ENCODE measurements around the gene DHX9.

GRCh38 chr1:182930985-182931384 is 91.8 kb downstream of the DHX9 start:
- TF ChIP-seq, protein P1, sequence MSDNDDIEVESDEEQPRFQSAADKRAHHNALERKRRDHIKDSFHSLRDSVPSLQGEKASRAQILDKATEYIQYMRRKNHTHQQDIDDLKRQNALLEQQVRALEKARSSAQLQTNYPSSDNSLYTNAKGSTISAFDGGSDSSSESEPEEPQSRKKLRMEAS (IDR thresholded peaks at IDR 0.05), result no peak
- TF ChIP-seq CEBPB (IDR thresholded peaks at IDR 0.05) (no peak), RAD21 (IDR thresholded peaks at IDR 0.05; ENCODE audit: low read depth) (no peak), TEAD4 (IDR thresholded peaks at IDR 0.05) (no peak), EGR1 (IDR thresholded peaks at IDR 0.05) (no peak), TAF1 (IDR thresholded peaks at IDR 0.05; ENCODE audit: low read depth) (no peak), YY1 (IDR thresholded peaks at IDR 0.05; ENCODE audit: low read depth) (no peak), CREB1 (IDR thresholded peaks at IDR 0.05; ENCODE audit: low read depth) (no peak)
- TF ChIP-seq, protein P2, sequence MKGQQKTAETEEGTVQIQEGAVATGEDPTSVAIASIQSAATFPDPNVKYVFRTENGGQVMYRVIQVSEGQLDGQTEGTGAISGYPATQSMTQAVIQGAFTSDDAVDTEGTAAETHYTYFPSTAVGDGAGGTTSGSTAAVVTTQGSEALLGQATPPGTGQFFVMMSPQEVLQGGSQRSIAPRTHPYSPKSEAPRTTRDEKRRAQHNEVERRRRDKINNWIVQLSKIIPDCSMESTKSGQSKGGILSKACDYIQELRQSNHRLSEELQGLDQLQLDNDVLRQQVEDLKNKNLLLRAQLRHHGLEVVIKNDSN (IDR thresholded peaks at IDR 0.05), result no peak
- TF ChIP-seq, protein P3, sequence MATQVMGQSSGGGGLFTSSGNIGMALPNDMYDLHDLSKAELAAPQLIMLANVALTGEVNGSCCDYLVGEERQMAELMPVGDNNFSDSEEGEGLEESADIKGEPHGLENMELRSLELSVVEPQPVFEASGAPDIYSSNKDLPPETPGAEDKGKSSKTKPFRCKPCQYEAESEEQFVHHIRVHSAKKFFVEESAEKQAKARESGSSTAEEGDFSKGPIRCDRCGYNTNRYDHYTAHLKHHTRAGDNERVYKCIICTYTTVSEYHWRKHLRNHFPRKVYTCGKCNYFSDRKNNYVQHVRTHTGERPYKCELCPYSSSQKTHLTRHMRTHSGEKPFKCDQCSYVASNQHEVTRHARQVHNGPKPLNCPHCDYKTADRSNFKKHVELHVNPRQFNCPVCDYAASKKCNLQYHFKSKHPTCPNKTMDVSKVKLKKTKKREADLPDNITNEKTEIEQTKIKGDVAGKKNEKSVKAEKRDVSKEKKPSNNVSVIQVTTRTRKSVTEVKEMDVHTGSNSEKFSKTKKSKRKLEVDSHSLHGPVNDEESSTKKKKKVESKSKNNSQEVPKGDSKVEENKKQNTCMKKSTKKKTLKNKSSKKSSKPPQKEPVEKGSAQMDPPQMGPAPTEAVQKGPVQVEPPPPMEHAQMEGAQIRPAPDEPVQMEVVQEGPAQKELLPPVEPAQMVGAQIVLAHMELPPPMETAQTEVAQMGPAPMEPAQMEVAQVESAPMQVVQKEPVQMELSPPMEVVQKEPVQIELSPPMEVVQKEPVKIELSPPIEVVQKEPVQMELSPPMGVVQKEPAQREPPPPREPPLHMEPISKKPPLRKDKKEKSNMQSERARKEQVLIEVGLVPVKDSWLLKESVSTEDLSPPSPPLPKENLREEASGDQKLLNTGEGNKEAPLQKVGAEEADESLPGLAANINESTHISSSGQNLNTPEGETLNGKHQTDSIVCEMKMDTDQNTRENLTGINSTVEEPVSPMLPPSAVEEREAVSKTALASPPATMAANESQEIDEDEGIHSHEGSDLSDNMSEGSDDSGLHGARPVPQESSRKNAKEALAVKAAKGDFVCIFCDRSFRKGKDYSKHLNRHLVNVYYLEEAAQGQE (IDR thresholded peaks at IDR 0.05; ENCODE audit: low read depth), result no peak

Data from Ishikawa (cell line).